Measurements from ENCODE around the gene MED13L.

- TF ChIP-seq, protein P1, sequence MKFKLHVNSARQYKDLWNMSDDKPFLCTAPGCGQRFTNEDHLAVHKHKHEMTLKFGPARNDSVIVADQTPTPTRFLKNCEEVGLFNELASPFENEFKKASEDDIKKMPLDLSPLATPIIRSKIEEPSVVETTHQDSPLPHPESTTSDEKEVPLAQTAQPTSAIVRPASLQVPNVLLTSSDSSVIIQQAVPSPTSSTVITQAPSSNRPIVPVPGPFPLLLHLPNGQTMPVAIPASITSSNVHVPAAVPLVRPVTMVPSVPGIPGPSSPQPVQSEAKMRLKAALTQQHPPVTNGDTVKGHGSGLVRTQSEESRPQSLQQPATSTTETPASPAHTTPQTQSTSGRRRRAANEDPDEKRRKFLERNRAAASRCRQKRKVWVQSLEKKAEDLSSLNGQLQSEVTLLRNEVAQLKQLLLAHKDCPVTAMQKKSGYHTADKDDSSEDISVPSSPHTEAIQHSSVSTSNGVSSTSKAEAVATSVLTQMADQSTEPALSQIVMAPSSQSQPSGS (CRISPR knock-in tag; IDR thresholded peaks at IDR 0.05; ENCODE audit: borderline replicate concordance, low read depth) = no peak
- TF ChIP-seq ZNF423 (CRISPR knock-in tag; IDR thresholded peaks at IDR 0.05) (no peak), NFE2L1 (CRISPR knock-in tag; IDR thresholded peaks at IDR 0.05) (no peak), TCF7 (CRISPR knock-in tag; IDR thresholded peaks at IDR 0.05; ENCODE audit: low read depth) (no peak), ZBTB21 (CRISPR knock-in tag; IDR thresholded peaks at IDR 0.05; ENCODE audit: borderline replicate concordance) (no peak), FOXK1 (CRISPR knock-in tag; IDR thresholded peaks at IDR 0.05) (no peak), CREB1 (CRISPR knock-in tag; IDR thresholded peaks at IDR 0.05) (no peak), PRDM15 (CRISPR knock-in tag; IDR thresholded peaks at IDR 0.05) (no peak), CREM (CRISPR knock-in tag; IDR thresholded peaks at IDR 0.05) (no peak), RELA (CRISPR knock-in tag; IDR thresholded peaks at IDR 0.05; ENCODE audit: borderline replicate concordance) (no peak), USF2 (CRISPR knock-in tag; IDR thresholded peaks at IDR 0.05) (no peak), MAX (CRISPR knock-in tag; IDR thresholded peaks at IDR 0.05) (no peak)
- TF ChIP-seq, protein P2, sequence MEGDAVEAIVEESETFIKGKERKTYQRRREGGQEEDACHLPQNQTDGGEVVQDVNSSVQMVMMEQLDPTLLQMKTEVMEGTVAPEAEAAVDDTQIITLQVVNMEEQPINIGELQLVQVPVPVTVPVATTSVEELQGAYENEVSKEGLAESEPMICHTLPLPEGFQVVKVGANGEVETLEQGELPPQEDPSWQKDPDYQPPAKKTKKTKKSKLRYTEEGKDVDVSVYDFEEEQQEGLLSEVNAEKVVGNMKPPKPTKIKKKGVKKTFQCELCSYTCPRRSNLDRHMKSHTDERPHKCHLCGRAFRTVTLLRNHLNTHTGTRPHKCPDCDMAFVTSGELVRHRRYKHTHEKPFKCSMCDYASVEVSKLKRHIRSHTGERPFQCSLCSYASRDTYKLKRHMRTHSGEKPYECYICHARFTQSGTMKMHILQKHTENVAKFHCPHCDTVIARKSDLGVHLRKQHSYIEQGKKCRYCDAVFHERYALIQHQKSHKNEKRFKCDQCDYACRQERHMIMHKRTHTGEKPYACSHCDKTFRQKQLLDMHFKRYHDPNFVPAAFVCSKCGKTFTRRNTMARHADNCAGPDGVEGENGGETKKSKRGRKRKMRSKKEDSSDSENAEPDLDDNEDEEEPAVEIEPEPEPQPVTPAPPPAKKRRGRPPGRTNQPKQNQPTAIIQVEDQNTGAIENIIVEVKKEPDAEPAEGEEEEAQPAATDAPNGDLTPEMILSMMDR (IDR thresholded peaks at IDR 0.05) = no peak
- TF ChIP-seq, protein P3, sequence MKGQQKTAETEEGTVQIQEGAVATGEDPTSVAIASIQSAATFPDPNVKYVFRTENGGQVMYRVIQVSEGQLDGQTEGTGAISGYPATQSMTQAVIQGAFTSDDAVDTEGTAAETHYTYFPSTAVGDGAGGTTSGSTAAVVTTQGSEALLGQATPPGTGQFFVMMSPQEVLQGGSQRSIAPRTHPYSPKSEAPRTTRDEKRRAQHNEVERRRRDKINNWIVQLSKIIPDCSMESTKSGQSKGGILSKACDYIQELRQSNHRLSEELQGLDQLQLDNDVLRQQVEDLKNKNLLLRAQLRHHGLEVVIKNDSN (CRISPR knock-in tag; IDR thresholded peaks at IDR 0.05) = no peak
Measured at GRCh38 chr12:116196226-116196625, 81.3 kb downstream of the MED13L start.

All from WTC11 (cell line).